ENCODE results near the gene PCDHA1.

DNA sequence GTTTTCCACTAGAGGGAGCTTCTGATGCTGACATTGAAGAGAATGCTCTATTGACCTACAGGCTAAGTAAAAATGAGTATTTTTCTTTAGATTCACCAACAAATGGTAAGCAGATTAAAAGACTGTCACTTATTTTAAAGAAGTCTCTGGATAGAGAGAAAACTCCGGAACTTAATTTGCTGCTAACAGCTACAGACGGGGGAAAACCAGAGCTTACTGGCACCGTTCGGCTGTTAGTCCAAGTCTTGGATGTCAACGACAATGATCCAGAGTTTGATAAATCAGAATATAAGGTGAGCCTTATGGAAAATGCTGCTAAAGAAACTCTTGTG lies 83.6 kb downstream of the PCDHA1 start:
- TF ChIP-seq, protein P1, sequence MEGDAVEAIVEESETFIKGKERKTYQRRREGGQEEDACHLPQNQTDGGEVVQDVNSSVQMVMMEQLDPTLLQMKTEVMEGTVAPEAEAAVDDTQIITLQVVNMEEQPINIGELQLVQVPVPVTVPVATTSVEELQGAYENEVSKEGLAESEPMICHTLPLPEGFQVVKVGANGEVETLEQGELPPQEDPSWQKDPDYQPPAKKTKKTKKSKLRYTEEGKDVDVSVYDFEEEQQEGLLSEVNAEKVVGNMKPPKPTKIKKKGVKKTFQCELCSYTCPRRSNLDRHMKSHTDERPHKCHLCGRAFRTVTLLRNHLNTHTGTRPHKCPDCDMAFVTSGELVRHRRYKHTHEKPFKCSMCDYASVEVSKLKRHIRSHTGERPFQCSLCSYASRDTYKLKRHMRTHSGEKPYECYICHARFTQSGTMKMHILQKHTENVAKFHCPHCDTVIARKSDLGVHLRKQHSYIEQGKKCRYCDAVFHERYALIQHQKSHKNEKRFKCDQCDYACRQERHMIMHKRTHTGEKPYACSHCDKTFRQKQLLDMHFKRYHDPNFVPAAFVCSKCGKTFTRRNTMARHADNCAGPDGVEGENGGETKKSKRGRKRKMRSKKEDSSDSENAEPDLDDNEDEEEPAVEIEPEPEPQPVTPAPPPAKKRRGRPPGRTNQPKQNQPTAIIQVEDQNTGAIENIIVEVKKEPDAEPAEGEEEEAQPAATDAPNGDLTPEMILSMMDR (IDR thresholded peaks at IDR 0.05): peak in 1 of 4 experiments; percentile 43
- TF ChIP-seq POLR2A (IDR thresholded peaks at IDR 0.05) (no peak), POLR2AphosphoS5 (IDR thresholded peaks at IDR 0.05) (no peak)
